Prostate gland (tissue), 2 donors: Measurements from ENCODE around the gene MYH15. TPM values are rescaled to one million over a fixed set of nuclear protein-coding genes. Genes with fewer than 3 reads are reported as not detected.

Experiments used
- DNase-seq: peaks from one replicate; pipeline ENCODE4 v3.0.0-alpha.2; 2019; ENCODE audit warnings: low spot score
- H3K27ac ChIP-seq, 2 donors: fragments of 200-600 bp; sonication (generic); 2 replicates each; pipeline ENCODE4 v1.5.1; 2017 to 2019
- H3K27me3 ChIP-seq: fragments of 200-600 bp; sonication (generic); replicated peaks from 2 replicates; pipeline ENCODE4 v1.5.1; 2019; ENCODE audit not compliant: insufficient read depth
- H3K36me3 ChIP-seq, 2 donors: fragments of 200-600 bp; sonication (generic); 1 replicate in 1 of 2; 2 replicates in 1 of 2; pipeline versions ENCODE4 v1.5.1 to v1.8.1; 2017 to 2019
- H3K4me1 ChIP-seq: fragments of 200-600 bp; sonication (generic); replicated peaks from 2 replicates; pipeline ENCODE4 v1.5.1; 2019
- H3K4me3 ChIP-seq, 2 donors: fragments of 200-600 bp; sonication (generic); 2 replicates each; pipeline ENCODE4 v1.5.1; 2017 to 2019
- H3K9me3 ChIP-seq: fragments of 200-600 bp; sonication (generic); 2 replicates; pipeline ENCODE4 v1.5.1; 2017
- POLR2A ChIP-seq: fragments of 450-650 bp; IDR thresholded peaks from one replicate; pipeline ENCODE4 v1.6.1; 2016; ENCODE audit warnings: antibody characterized with exemption, mild to moderate bottlenecking
- POLR2AphosphoS5 ChIP-seq: sonication (generic); formaldehyde crosslinking; IDR thresholded peaks from one replicate; pipeline ENCODE4 v1.6.1; 2017; ENCODE audit warnings: antibody characterized with exemption
- WGBS: methylation state at CpG from one replicate; pipeline ENCODE4 v1.1.5; 2018; 5-methylcytosine and 5-hydroxymethylcytosine counted together
- intact Hi-C: fragments of 100-400 bp; cut with DNase I; formaldehyde crosslinking; loops from one replicate; pipeline ENCODE4 v1.14.2; 2022
- total RNA-seq, 2 donors: library from RNA; depleted of rRNA; stranded (reverse); fragments of >200 nt; gene quantifications; one replicate each; pipeline ENCODE4 v1.1.0, GENCODE V29; 2016
- TF ChIP-seq, protein P1 (sequence below), 4 experiments: fragments of 200-600 bp in 2 of 4; fragments of 450-650 bp in 2 of 4; sonication (generic) in 2 of 4; IDR thresholded peaks; 1 replicate in 3 of 4; 2 replicates in 1 of 4; pipeline ENCODE4 v1.5.1; 2016 to 2019; ENCODE audit warnings: antibody characterized with exemption in 4 of 4, mild to moderate bottlenecking in 2 of 4, moderate library complexity in 2 of 4

MYH15 gene
- under 1 TPM; 0.68 TPM for total RNA-seq

DNA sequence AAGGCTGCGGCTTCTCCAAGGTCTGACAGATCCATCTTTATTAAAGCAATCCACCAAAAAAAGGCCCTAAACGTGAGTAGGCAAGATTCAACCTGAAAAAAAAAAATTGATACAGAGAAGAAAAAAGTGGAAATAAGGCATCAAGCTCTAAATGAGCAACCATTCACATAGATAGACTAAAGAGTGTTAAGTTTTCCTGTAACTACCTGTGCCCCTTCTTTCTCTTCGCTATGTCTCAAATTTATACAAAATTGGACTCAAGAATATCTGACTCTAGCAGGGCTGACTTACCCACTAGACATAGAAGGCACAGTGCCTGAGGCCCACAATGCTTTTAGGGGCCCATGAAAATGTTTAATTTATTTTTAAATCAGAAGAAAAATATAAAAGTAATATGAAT, at the start of gene MYH15:
Gene MYH15 (minus strand): TSS at position 101 of the 400 bp plus-strand sequence. CDS start 66 bp downstream, at position 35.
- Histone ChIP-seq H3K9me3 (no peaks in the 10 kb centered on the region), H3K4me1 (no peaks in the 10 kb centered on the region), H3K36me3 (no peaks in the 10 kb centered on the region), H3K27ac (no peak within 1 kb of the TSS), H3K4me3 (no peak within 1 kb of the TSS), H3K27me3 (no peaks in the 10 kb centered on the region)
- intact Hi-C loops, result no loop called here
- WGBS, result 95% methylated on average over 3 of the region's 3 CpGs
- DNase-seq, result no peak
- TF ChIP-seq POLR2AphosphoS5, result no peak
- no peak for TF ChIP-seq POLR2A
- TF ChIP-seq, protein P1, sequence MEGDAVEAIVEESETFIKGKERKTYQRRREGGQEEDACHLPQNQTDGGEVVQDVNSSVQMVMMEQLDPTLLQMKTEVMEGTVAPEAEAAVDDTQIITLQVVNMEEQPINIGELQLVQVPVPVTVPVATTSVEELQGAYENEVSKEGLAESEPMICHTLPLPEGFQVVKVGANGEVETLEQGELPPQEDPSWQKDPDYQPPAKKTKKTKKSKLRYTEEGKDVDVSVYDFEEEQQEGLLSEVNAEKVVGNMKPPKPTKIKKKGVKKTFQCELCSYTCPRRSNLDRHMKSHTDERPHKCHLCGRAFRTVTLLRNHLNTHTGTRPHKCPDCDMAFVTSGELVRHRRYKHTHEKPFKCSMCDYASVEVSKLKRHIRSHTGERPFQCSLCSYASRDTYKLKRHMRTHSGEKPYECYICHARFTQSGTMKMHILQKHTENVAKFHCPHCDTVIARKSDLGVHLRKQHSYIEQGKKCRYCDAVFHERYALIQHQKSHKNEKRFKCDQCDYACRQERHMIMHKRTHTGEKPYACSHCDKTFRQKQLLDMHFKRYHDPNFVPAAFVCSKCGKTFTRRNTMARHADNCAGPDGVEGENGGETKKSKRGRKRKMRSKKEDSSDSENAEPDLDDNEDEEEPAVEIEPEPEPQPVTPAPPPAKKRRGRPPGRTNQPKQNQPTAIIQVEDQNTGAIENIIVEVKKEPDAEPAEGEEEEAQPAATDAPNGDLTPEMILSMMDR (IDR thresholded peaks at IDR 0.05), result no peak

DNA sequence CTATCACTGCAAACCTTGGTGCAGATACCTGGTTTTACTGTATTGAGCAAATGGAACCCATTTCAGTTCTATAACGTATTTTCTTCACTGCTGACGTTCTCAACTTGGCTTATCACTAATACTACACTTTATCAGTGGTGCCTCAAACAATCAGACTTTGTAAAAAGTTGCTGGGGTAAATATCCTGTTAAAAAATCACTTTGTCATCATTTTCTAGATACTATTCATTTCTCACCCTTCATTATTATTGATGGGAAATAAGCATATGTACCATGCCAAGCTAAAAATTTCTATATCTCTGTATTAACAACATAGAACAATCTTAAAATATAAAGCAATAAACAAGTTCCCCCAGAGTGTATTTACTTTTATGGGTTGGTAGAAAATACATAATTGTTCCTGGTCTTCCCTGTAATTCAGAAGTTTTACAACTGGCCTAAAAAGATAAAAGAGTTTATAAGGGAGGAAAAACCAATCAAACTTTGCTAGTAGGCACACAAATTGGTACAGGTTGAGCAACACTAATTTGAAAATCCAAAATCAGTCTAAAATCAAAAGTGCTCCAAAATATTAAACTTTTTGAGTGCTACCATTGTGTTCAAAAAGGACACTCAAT, 45.7 kb upstream of the MYH15 start:
- H3K27me3 ChIP-seq, result no peaks in the 10 kb centered on the region
- TF ChIP-seq POLR2AphosphoS5 (peak; percentile 4), POLR2A (no peak)
- TF ChIP-seq, protein P1 (IDR thresholded peaks at IDR 0.05), result no peak
- WGBS, result 57% methylated on average over 2 of the region's 2 CpGs
- H3K9me3 ChIP-seq, result no peaks in the 10 kb centered on the region
- no peaks in the 10 kb centered on the region for H3K36me3 ChIP-seq
- intact Hi-C loops, result no loop called here
- H3K4me3 ChIP-seq, result no peak overlapping the region
- no peak for DNase-seq
- peak overlapping the region in 1 of 2 donors; percentile 69 for H3K27ac ChIP-seq
- no peaks in the 10 kb centered on the region for H3K4me1 ChIP-seq

DNA sequence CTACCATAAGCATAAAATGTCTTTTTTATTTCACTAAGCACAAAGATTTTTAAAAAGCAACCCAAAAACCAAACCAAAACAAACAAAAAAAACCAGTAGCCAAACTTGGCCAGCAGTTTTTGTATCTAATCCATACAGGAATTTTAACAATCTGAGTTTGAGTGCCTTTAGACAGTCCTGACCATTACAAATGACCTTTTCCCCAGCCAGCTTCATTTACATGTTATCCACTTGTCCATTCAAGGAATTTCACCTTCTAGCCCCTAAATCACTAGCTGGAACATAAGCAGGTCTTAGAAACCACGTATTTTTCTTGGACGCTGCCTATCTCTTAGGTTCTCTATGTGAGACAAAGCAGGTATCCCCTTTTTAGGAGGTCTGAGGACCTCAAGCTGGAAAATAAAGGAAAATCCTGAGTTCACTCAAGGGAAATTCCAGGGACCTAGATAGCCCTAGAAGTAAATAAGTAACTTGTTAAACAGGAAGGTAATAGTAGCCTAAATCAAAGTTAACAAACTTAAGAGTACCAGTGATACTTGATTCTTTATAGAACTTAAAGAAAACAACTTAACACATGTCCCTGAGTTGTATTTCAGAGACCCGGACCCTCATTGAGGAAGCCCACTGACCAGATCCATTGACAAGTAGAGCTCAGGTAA, 44.6 kb upstream of the MYH15 start:
- TF ChIP-seq POLR2AphosphoS5 (no peak), POLR2A (no peak)
- TF ChIP-seq, protein P1 (IDR thresholded peaks at IDR 0.05), result no peak
- Histone ChIP-seq H3K4me3 (no peak overlapping the region), H3K9me3 (no peaks in the 10 kb centered on the region), H3K27me3 (no peaks in the 10 kb centered on the region), H3K4me1 (no peaks in the 10 kb centered on the region), H3K27ac (peak overlapping the region; percentile 4 to 69), H3K36me3 (no peaks in the 10 kb centered on the region)
- WGBS, result 56% methylated on average over 3 of the region's 3 CpGs
- intact Hi-C loops, result no loop called here
- DNase-seq, result no peak

DNA sequence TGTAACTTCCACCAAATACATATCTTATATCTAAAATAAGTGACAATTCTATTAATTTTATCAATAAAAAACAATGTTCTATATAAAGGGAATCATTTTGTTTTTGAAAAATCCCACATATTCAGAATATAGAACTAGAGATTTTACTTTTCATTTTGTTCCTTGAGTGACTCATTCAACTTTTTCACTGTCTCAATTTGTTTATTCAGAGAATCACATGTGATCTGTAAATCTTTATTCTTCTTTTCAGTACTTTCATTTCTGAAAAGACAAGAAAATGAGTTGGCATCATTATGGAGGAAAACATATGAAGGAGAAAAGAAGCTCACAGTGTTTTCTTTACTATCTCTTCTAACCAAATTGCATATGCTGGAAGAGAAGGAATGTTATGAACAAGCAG, 43.8 kb upstream of the MYH15 start:
- no peak overlapping the region for H3K4me3 ChIP-seq
- intact Hi-C loops, result no loop called here
- H3K27me3 ChIP-seq, result no peaks in the 10 kb centered on the region
- TF ChIP-seq POLR2A, result no peak
- TF ChIP-seq POLR2AphosphoS5, result no peak
- TF ChIP-seq, protein P1 (IDR thresholded peaks at IDR 0.05), result no peak
- no peaks in the 10 kb centered on the region for H3K36me3 ChIP-seq
- peak overlapping the region in 1 of 2 donors; percentile 69 for H3K27ac ChIP-seq
- DNase-seq, result no peak
- no peaks in the 10 kb centered on the region for H3K4me1 ChIP-seq
- no peaks in the 10 kb centered on the region for H3K9me3 ChIP-seq
